ENCODE measurements around the gene DCAF4L1.
A peak's percentile ranks its signal among the peaks of the same experiment; 100 is the strongest.

The DCAF4L1 gene

DNA sequence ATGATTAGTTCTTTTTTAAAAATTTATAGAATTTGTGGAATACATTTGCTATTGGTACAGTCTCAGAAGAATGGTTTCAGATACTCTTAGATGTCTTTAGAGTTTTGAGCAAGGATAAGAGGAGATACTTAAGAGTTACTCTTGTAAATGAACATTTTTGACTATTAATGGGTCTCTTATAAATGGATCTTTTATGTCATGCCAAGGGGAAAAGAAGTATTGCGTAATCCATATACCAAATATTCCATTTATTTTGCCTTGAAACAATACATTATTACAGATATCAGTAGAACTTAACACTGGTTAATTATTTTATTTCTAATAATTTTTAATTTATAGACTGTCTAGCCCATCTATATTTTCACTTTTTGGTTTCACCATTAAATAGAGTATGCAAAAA is 17.2 kb upstream of the DCAF4L1 start:
- DNase-seq (ENCODE audit: low read depth) = no peak
- TF ChIP-seq, protein P1, sequence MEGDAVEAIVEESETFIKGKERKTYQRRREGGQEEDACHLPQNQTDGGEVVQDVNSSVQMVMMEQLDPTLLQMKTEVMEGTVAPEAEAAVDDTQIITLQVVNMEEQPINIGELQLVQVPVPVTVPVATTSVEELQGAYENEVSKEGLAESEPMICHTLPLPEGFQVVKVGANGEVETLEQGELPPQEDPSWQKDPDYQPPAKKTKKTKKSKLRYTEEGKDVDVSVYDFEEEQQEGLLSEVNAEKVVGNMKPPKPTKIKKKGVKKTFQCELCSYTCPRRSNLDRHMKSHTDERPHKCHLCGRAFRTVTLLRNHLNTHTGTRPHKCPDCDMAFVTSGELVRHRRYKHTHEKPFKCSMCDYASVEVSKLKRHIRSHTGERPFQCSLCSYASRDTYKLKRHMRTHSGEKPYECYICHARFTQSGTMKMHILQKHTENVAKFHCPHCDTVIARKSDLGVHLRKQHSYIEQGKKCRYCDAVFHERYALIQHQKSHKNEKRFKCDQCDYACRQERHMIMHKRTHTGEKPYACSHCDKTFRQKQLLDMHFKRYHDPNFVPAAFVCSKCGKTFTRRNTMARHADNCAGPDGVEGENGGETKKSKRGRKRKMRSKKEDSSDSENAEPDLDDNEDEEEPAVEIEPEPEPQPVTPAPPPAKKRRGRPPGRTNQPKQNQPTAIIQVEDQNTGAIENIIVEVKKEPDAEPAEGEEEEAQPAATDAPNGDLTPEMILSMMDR (conservative IDR thresholded peaks at IDR 0.05; ENCODE audit: control insufficient read depth, insufficient read depth, low read depth, low read length) = no peak
- no peak overlapping the region for H3K4me3 ChIP-seq (ENCODE audit: control insufficient read depth, low read depth, low read length)

DNA sequence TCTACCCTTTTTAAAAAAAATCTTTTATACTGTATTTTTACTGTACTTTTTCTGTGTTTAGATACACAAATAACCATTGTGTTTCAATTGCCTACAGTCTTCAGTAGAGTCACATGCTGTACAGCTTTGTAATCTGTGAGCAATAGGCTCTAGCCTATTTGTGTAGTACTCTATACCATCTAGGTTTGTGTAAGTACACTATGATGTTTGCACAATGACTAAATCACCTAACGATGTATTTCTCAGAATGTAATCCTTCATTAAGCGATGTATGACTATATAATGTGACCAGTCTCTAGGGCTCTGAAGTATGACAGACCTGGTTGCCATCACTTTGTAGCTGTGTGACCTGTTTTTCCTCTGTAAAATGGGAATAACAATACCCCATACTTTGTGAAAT is 14.2 kb upstream of the DCAF4L1 start:
- TF ChIP-seq, protein P1 (conservative IDR thresholded peaks at IDR 0.05; ENCODE audit: control insufficient read depth, insufficient read depth, low read depth, low read length) = no peak
- DNase-seq (ENCODE audit: low read depth) = no peak
- no peak overlapping the region for H3K4me3 ChIP-seq (ENCODE audit: control insufficient read depth, low read depth, low read length)

DNA sequence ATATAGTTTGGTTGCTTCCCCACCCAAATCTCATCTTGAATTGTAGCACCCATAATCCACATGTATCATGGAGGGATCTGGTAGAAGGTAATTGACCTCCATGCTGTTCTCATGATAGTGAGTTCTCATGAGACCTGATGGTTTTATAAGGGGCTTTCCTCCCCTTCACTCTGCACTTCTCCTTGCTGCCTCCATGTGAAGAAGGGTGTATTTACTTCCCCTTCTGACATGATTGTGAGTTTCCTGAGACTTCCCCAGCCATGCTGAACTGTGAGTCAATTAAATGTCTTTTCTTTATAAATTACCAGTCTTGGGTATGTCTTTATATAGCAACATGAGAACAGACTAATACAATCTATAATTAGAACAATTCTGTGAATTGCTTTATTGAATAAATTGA is 11.9 kb upstream of the DCAF4L1 start:
- no peak for DNase-seq (ENCODE audit: low read depth)
- TF ChIP-seq, protein P1 (conservative IDR thresholded peaks at IDR 0.05; ENCODE audit: control insufficient read depth, insufficient read depth, low read depth, low read length) = no peak
- H3K4me3 ChIP-seq (ENCODE audit: control insufficient read depth, low read depth, low read length) = no peak overlapping the region

DNA sequence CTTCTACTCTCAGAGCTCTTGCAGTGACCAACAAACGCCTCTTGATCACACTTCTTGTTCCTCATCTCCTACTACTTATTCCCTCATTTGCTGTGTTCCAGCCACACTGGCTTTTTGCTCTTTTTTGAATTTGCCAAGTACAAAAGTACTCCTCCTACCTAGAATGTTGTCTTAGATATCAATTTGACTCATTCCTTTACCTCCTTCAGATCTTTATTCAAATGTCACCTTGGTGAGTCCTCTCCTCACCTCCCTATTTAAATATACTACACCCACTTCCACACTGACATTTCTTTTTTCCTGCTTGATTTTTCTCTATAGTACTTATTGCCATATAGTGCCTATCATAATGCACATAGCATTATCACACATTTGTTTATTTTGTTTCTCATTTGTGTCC is 6.2 kb upstream of the DCAF4L1 start:
- no peak overlapping the region for H3K4me3 ChIP-seq (ENCODE audit: control insufficient read depth, low read depth, low read length)
- TF ChIP-seq, protein P1 (conservative IDR thresholded peaks at IDR 0.05; ENCODE audit: control insufficient read depth, insufficient read depth, low read depth, low read length) = no peak
- no peak for DNase-seq (ENCODE audit: low read depth)

DNA sequence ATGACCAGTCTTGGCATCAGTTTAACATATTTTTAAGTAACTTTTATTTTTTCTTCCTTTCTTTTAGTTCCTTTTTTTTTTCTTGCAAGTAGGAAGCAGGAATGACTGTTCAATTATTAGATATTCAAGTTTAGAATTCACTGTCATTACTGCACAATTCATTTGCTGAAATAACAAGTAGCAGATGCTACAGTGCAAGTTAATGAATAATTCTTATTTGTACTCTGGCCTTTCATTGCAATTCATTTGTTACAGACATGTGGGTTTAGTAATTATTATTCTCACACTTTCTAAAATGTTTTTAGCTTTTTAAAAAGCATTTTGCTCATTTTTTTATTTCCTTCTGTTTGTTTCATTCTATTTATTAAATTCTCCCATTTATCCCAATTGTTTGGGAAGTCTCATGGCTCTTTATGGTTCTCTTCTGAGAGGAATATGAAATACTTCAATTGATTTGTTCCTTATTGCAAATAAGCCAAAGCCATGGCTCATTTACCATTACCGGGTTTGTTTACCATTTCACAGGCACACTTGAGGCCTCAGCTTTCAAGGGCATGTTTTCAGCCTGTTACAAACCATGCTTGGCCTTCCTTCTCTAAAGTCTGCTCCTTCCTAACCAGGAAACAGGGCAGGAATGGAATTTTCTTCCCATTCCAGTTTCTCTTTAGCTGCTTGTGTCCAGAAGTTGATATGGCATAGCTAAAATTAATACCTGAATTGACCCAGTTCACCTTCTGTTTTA is 4.6 kb upstream of the DCAF4L1 start:
- no peak for DNase-seq (ENCODE audit: low read depth)
- H3K4me3 ChIP-seq (ENCODE audit: control insufficient read depth, low read depth, low read length) = no peak overlapping the region
- TF ChIP-seq, protein P1 (conservative IDR thresholded peaks at IDR 0.05; ENCODE audit: control insufficient read depth, insufficient read depth, low read depth, low read length) = no peak

DNA sequence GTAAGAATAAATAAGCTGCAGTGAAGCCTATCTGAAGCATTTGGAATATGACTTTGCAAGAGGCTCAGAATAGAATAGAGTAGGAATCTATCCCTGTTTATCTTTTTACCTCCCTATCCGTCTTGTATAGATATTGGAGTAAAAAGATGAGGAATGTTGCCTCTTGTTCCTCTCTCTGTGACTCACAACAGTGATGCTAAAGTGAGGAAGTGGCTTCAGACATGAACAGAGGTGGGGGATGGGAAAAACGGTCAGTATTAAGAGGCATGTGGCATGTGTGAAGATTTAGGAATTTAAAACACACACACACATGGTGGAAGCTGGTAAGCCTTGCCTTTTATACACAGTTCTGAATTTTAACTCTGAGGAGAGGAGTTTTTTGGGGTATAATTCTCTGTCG is 3.8 kb upstream of the DCAF4L1 start:
- no peak overlapping the region for H3K4me3 ChIP-seq (ENCODE audit: control insufficient read depth, low read depth, low read length)
- peak; percentile 39 for DNase-seq (ENCODE audit: low read depth)
- TF ChIP-seq, protein P1 (conservative IDR thresholded peaks at IDR 0.05; ENCODE audit: control insufficient read depth, insufficient read depth, low read depth, low read length) = no peak

Measured in fibroblast of mammary gland (primary cell).